ENCODE measurements around the gene RYR1. TPM values are rescaled to one million over a fixed set of nuclear protein-coding genes. Genes with fewer than 3 reads are reported as not detected.

The RYR1 gene
- total RNA-seq, 6 experiments from 2014 or later, result 0.12 to 1.1 (median 0.49) TPM

DNA sequence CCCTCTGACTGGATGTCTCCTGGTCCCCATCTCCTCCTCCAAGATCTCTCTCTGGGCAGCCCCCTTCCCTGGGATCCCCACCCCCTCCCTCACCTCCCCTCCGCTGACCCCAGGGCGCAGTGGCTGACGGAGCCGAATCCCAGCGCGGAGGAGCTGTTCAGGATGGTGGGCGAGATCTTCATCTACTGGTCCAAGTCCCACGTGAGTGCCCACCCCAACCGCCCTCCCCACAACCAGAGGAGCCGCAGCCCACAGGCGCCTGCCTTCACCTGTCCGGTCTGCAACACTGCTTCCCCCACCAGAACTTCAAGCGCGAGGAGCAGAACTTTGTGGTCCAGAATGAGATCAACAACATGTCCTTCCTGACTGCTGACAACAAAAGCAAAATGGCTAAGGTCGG is 89.4 kb downstream of the RYR1 start:
- Histone ChIP-seq H3K27me3 (no peaks in the 10 kb centered on the region), H3K36me3 (no peaks in the 10 kb centered on the region), H3K4me1 (no peaks in the 10 kb centered on the region), H3K9me3 (no peaks in the 10 kb centered on the region), H3K27ac (no peak overlapping the region), H3K4me3 (no peak overlapping the region)
- DNase-seq, result no peak
- intact Hi-C loops (cut with DNase I), result no loop called here
- TF ChIP-seq, protein P1, sequence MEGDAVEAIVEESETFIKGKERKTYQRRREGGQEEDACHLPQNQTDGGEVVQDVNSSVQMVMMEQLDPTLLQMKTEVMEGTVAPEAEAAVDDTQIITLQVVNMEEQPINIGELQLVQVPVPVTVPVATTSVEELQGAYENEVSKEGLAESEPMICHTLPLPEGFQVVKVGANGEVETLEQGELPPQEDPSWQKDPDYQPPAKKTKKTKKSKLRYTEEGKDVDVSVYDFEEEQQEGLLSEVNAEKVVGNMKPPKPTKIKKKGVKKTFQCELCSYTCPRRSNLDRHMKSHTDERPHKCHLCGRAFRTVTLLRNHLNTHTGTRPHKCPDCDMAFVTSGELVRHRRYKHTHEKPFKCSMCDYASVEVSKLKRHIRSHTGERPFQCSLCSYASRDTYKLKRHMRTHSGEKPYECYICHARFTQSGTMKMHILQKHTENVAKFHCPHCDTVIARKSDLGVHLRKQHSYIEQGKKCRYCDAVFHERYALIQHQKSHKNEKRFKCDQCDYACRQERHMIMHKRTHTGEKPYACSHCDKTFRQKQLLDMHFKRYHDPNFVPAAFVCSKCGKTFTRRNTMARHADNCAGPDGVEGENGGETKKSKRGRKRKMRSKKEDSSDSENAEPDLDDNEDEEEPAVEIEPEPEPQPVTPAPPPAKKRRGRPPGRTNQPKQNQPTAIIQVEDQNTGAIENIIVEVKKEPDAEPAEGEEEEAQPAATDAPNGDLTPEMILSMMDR (IDR thresholded peaks at IDR 0.05), result no peak
- no peak for TF ChIP-seq POLR2A (IDR thresholded peaks at IDR 0.05)
- ATAC-seq, result no peak
- WGBS (ENCODE audit: insufficient coverage, low coverage, low lambda C conversion rate, missing lambda C conversion rate), result 100% methylated on average over 2 of the region's 15 CpGs

DNA sequence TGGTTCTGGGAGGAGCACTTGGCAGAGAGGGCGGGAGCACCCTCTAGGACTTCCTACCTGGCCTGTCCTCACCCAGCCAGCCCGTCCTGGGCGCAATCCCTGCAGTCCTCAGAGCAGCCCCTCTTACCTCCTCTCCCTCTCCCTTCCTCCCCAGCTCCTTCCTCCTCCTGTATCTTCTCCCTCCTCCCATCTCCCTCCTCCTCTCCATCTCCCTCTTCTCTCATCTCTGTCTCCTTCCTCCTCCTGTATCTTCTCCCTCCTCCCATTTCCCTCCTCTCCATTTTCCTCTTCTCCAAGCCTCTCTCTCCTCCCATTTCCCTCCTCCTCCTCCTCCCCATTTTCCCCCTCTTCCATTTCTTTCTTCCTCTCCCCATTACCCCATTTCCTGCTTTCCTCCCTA is 89.8 kb downstream of the RYR1 start:
- Histone ChIP-seq H3K36me3 (no peaks in the 10 kb centered on the region), H3K4me1 (no peaks in the 10 kb centered on the region), H3K27me3 (no peaks in the 10 kb centered on the region), H3K27ac (no peak overlapping the region), H3K4me3 (no peak overlapping the region), H3K9me3 (no peaks in the 10 kb centered on the region)
- TF ChIP-seq, protein P1 (IDR thresholded peaks at IDR 0.05), result no peak
- no peak for TF ChIP-seq POLR2A (IDR thresholded peaks at IDR 0.05)
- no peak for DNase-seq
- WGBS (ENCODE audit: insufficient coverage, low coverage, low lambda C conversion rate, missing lambda C conversion rate), result 68% methylated on average over 3 of the region's 3 CpGs
- no peak for ATAC-seq
- intact Hi-C loops (cut with DNase I), result no loop called here

DNA sequence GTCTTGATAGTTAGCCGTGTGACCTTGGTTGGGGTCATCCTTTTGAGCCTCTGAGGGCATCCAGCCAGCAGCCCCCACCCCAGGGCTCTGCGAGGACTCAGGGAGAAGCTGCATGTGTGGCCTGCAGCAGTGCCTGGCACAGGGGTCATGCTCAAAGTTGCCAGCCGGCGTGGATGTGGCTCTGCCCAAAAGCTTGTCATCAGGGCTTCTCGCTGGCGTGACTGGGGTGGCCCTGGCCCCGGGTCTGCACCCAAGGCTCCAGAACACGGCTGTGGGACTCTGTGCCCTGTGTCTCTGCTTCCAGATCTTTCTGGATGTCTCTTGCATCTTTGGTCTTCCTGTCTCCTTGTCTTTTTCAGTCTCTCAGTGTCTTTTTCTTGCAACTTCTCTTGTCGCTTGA is 90.9 kb downstream of the RYR1 start:
- Histone ChIP-seq H3K27me3 (no peaks in the 10 kb centered on the region), H3K4me1 (no peaks in the 10 kb centered on the region), H3K9me3 (no peaks in the 10 kb centered on the region), H3K36me3 (no peaks in the 10 kb centered on the region), H3K4me3 (no peak overlapping the region), H3K27ac (no peak overlapping the region)
- intact Hi-C loops (cut with DNase I), result no loop called here
- ATAC-seq, result no peak
- DNase-seq, result no peak
- 54% methylated on average over 2 of the region's 9 CpGs for WGBS (ENCODE audit: insufficient coverage, low coverage, low lambda C conversion rate, missing lambda C conversion rate)
- TF ChIP-seq, protein P1 (IDR thresholded peaks at IDR 0.05), result no peak
- TF ChIP-seq POLR2A (IDR thresholded peaks at IDR 0.05), result no peak

DNA sequence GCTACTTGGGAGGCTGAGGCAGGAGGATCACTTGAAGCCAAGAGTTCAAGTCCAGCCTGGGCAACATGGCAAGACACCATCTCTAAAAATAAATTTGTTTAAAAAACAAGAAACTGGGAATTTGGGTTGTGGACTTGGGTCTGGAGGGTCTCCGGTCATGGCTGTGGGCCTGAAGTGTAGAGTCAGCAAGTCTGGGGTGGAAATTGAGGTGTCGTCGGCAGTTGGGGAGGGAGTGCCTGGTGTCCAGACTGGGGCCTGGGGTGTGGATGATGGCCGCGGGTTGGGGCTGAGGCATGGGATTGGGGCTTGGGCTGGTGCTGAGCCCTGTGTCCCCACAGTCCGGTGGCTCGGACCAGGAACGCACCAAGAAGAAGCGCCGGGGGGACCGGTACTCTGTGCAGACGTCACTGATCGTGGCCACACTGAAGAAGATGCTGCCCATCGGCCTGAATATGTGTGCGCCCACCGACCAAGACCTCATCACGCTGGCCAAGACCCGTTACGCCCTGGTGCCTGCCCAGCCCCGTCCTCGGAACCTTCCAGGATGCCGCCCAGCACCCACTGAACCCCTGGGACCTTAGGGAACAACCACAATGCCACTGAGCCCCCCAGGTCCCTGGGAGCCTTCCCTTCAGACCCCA is 91.6 kb downstream of the RYR1 start:
- H3K4me3 ChIP-seq, result no peak overlapping the region
- DNase-seq, result no peak
- no peaks in the 10 kb centered on the region for H3K27me3 ChIP-seq
- TF ChIP-seq POLR2A (IDR thresholded peaks at IDR 0.05), result no peak
- TF ChIP-seq, protein P1 (IDR thresholded peaks at IDR 0.05), result no peak
- intact Hi-C loops (cut with DNase I), result no loop called here
- no peaks in the 10 kb centered on the region for H3K4me1 ChIP-seq
- no peak for ATAC-seq
- WGBS (ENCODE audit: insufficient coverage, low coverage, low lambda C conversion rate, missing lambda C conversion rate), result 94% methylated on average over 5 of the region's 22 CpGs
- H3K36me3 ChIP-seq, result no peaks in the 10 kb centered on the region
- no peaks in the 10 kb centered on the region for H3K9me3 ChIP-seq
- H3K27ac ChIP-seq, result no peak overlapping the region

DNA sequence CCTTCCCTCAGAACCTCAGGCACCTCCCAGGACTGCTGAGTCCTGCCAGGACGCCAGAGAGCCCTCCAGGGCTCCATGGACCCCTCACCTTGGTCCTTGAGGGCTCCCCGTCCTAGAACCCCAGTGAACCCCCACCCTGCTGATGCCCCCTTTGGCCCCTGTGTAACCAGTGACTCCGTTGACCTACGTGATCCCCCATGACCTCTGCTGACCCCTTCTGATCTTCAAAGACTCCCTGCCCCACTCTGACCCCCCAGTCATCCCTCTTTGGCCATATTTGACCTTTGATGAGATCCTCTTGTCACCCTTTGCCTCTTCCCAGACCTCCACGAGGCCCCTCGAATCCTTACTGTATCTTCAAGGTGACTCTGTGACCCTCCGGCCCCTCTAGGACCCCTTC is 92.9 kb downstream of the RYR1 start:
- 53% methylated on average over 7 of the region's 7 CpGs for WGBS (ENCODE audit: insufficient coverage, low coverage, low lambda C conversion rate, missing lambda C conversion rate)

More for the DNA sequence above, 92.9 kb downstream of the RYR1 start:
- Histone ChIP-seq H3K4me1 (no peaks in the 10 kb centered on the region), H3K4me3 (no peak overlapping the region), H3K27ac (no peak overlapping the region), H3K27me3 (no peaks in the 10 kb centered on the region), H3K36me3 (no peaks in the 10 kb centered on the region), H3K9me3 (no peaks in the 10 kb centered on the region)
- no peak for TF ChIP-seq POLR2A (IDR thresholded peaks at IDR 0.05)
- TF ChIP-seq, protein P1 (IDR thresholded peaks at IDR 0.05), result no peak
- intact Hi-C loops (cut with DNase I), result no loop called here
- no peak for ATAC-seq
- no peak for DNase-seq

Data from right lobe of liver (tissue), 6 donors.